Smooth muscle cell (in vitro differentiated cells): ENCODE measurements around the gene TNRC6A. TPM values are rescaled to one million over a fixed set of nuclear protein-coding genes. Genes with fewer than 3 reads are reported as not detected.

Experiments
- DNase-seq: peaks from one replicate; lab custom pipeline; 2025; ENCODE audit not compliant: unreplicated experiment; lab: John Stamatoyannopoulos, UW
- H2AFZ ChIP-seq: fragments of 200-600 bp; sonication (generic); 2 replicates; pipeline ENCODE4 v1.6.0; 2016; ENCODE audit warnings: antibody characterized with exemption, low read depth, mild to moderate bottlenecking
- H3F3A ChIP-seq: fragments of 200-600 bp; sonication (generic); 2 replicates; pipeline ENCODE4 v1.6.0; 2017; ENCODE audit warnings: antibody characterized with exemption, low read depth
- H3K27ac ChIP-seq: fragments of 200-600 bp; sonication (generic); 2 replicates; pipeline ENCODE4 v1.5.1; 2016; ENCODE audit warnings: low read depth, mild to moderate bottlenecking
- H3K27me3 ChIP-seq: fragments of 200-600 bp; sonication (generic); 2 replicates; pipeline ENCODE4 v1.6.1; 2016; ENCODE audit warnings: low read depth, mild to moderate bottlenecking
- H3K36me3 ChIP-seq: fragments of 200-600 bp; sonication (generic); 2 replicates; pipeline ENCODE4 v1.5.1; 2016; ENCODE audit warnings: low read depth
- H3K4me1 ChIP-seq: fragments of 200-600 bp; sonication (generic); 2 replicates; pipeline ENCODE4 v1.5.1; 2016; ENCODE audit warnings: low read depth
- H3K4me2 ChIP-seq: fragments of 200-600 bp; sonication (generic); 2 replicates; pipeline ENCODE4 v1.6.0; 2016; ENCODE audit warnings: mild to moderate bottlenecking
- H3K4me3 ChIP-seq: fragments of 200-600 bp; sonication (generic); 2 replicates; pipeline ENCODE4 v1.5.1; 2016; ENCODE audit warnings: mild to moderate bottlenecking
- H3K79me2 ChIP-seq: fragments of 200-600 bp; sonication (generic); 2 replicates; pipeline ENCODE4 v1.6.0; 2016; ENCODE audit warnings: low read depth, mild to moderate bottlenecking
- H3K9ac ChIP-seq: fragments of 200-600 bp; sonication (generic); 2 replicates; pipeline ENCODE4 v1.6.0; 2016; ENCODE audit warnings: low read depth
- H3K9me3 ChIP-seq: fragments of 200-600 bp; sonication (generic); replicated peaks from 2 replicates; pipeline ENCODE4 v1.5.1; 2016; ENCODE audit warnings: low read depth
- H4K20me1 ChIP-seq: fragments of 200-600 bp; sonication (generic); 2 replicates; pipeline ENCODE4 v1.6.0; 2016; ENCODE audit warnings: low read depth
- CTCF ChIP-seq: fragments of 200-600 bp; sonication (generic); IDR thresholded peaks from 2 replicates; pipeline ENCODE4 v1.5.1; 2017; ENCODE audit warnings: borderline replicate concordance, mild to moderate bottlenecking, antibody characterized with exemption; ENCODE audit not compliant: insufficient read depth, poor library complexity, severe bottlenecking
- WGBS: methylation state at CpG from one replicate; pipeline ENCODE4 v1.1.7; 2016; ENCODE audit warnings: low lambda C conversion rate; 5-methylcytosine and 5-hydroxymethylcytosine counted together
- polyA plus RNA-seq: library from polyadenylated mRNA; unstranded; fragments of >200 nt; fragmentation: Nextera tagmentation; extraction: Ambion mirVana; gene quantifications from 2 replicates; pipeline ENCODE4 v1.2.1, GENCODE V29; 2016
- total RNA-seq: library from RNA; depleted of rRNA; stranded (reverse); fragments of >200 nt; gene quantifications from 2 replicates; pipeline ENCODE4 v1.2.3, GENCODE V29; 2014

Gene TNRC6A
- total and polyA plus RNA-seq, 2 experiments from 2014 or later = 14.6 to 30.3 TPM

- WGBS = 95% methylated on average over 8 of the region's 8 CpGs
- Histone ChIP-seq H3K9ac (no peak overlapping the region), H3K4me2 (no peak overlapping the region), H3K4me3 (no peak overlapping the region), H4K20me1 (peaks cover 17% of the 10 kb centered on the region), H3K27ac (no peak overlapping the region), H3K4me1 (no peaks in the 10 kb centered on the region), H3K79me2 (no peaks in the 10 kb centered on the region), H3K9me3 (no peaks in the 10 kb centered on the region), H3K27me3 (no peaks in the 10 kb centered on the region), H2AFZ (no peak overlapping the region), H3F3A (peaks cover 4% of the 10 kb centered on the region), H3K36me3 (peaks cover 18% of the 10 kb centered on the region)
- no peak for TF ChIP-seq CTCF
- no peak for DNase-seq
Observed at GRCh38 chr16:24822974-24823373, 93.5 kb downstream of the TNRC6A start.

GRCh38 chr16:24825696-24826095, 96.2 kb downstream of the TNRC6A start:
- Histone ChIP-seq H3K36me3 (peaks cover 6% of the 10 kb centered on the region), H3K4me1 (no peaks in the 10 kb centered on the region), H3K9me3 (no peaks in the 10 kb centered on the region), H3K27me3 (no peaks in the 10 kb centered on the region), H3K4me3 (no peak overlapping the region), H4K20me1 (peaks cover 17% of the 10 kb centered on the region), H3K79me2 (no peaks in the 10 kb centered on the region), H3K9ac (no peak overlapping the region), H3K4me2 (no peak overlapping the region), H2AFZ (no peak overlapping the region), H3K27ac (no peak overlapping the region), H3F3A (peaks cover 4% of the 10 kb centered on the region)
- no peak for DNase-seq
- WGBS = 86% methylated on average over 10 of the region's 10 CpGs
- no peak for TF ChIP-seq CTCF

- Histone ChIP-seq H3K79me2 (no peaks in the 10 kb centered on the region), H3F3A (peaks cover 4% of the 10 kb centered on the region), H3K4me1 (no peaks in the 10 kb centered on the region), H3K9ac (no peak overlapping the region), H3K4me2 (no peak overlapping the region), H3K36me3 (peaks cover 1% of the 10 kb centered on the region), H2AFZ (no peak overlapping the region), H3K9me3 (no peaks in the 10 kb centered on the region), H3K27me3 (no peaks in the 10 kb centered on the region), H4K20me1 (peaks cover 17% of the 10 kb centered on the region), H3K27ac (no peak overlapping the region), H3K4me3 (no peak overlapping the region)
- no peak for DNase-seq
- TF ChIP-seq CTCF = no peak
- 93% methylated on average over 12 of the region's 12 CpGs for WGBS
Observed at GRCh38 chr16:24826096-24826690, 96.7 kb downstream of the TNRC6A start.

GRCh38 chr16:24826817-24827566, 97.5 kb downstream of the TNRC6A start:
- no peak for TF ChIP-seq CTCF
- H3K79me2 ChIP-seq = no peaks in the 10 kb centered on the region
- whole genome bisulfite sequencing = 96% methylated on average over 9 of the region's 9 CpGs
- H3K9ac ChIP-seq = no peak overlapping the region
- no peaks in the 10 kb centered on the region for H3K9me3 ChIP-seq
- peaks cover 4% of the 10 kb centered on the region for H3F3A ChIP-seq
- H4K20me1 ChIP-seq = peaks cover 17% of the 10 kb centered on the region
- H3K4me3 ChIP-seq = no peak overlapping the region
- H3K4me2 ChIP-seq = no peak overlapping the region
- H3K36me3 ChIP-seq = no peaks in the 10 kb centered on the region
- no peak for DNase-seq
- no peak overlapping the region for H3K27ac ChIP-seq
- no peaks in the 10 kb centered on the region for H3K4me1 ChIP-seq
- H3K27me3 ChIP-seq = no peaks in the 10 kb centered on the region
- H2AFZ ChIP-seq = no peak overlapping the region
